Kidney (tissue), 14 donors: Measurements from ENCODE around the gene KCNH8. TPM values are rescaled to one million over a fixed set of nuclear protein-coding genes. Genes with fewer than 3 reads are reported as not detected.

Source experiments
- DNase-seq, 5 donors: peaks; one replicate each; pipeline ENCODE4 v3.0.0-alpha.2; 2013 to 2020
- FAIRE-seq: peaks from 2 replicates; lab custom pipeline; 2012; peaks lifted over from hg19 to GRCh38; lab: Jason Lieb, UNC
- H3K27ac ChIP-seq, 2 donors: one replicate each; pipeline ENCODE4 v1.7.0; 2013; ENCODE audit warnings: low read depth in 2 of 2, low read length in 2 of 2, inconsistent platforms in 1 of 2
- H3K27me3 ChIP-seq: one replicate; pipeline ENCODE4 v1.7.1; 2013; ENCODE audit warnings: low read length, inconsistent platforms; ENCODE audit not compliant: control insufficient read depth, insufficient read depth
- H3K36me3 ChIP-seq, 3 donors: one replicate each; pipeline versions ENCODE4 v1.7.0 to v1.7.1; 2013; ENCODE audit warnings: low read length in 3 of 3, control low read depth in 1 of 3, inconsistent platforms in 1 of 3; ENCODE audit not compliant: insufficient read depth in 3 of 3, control insufficient read depth in 2 of 3
- H3K4me1 ChIP-seq, 3 donors: one replicate each; pipeline versions ENCODE4 v1.7.0 to v1.7.1; 2013; ENCODE audit warnings: low read length in 3 of 3, inconsistent platforms in 1 of 3, low read depth in 1 of 3; ENCODE audit not compliant: control insufficient read depth in 2 of 3, insufficient read depth in 2 of 3
- H3K4me3 ChIP-seq, 3 donors: one replicate each; pipeline versions ENCODE4 v1.7.0 to v1.8.1; 2013; ENCODE audit warnings: low read length in 3 of 3, control low read depth in 1 of 3, inconsistent platforms in 1 of 3
- H3K9ac ChIP-seq, 3 donors: one replicate each; pipeline versions ENCODE4 v1.7.0 to v1.7.1; 2013; ENCODE audit warnings: low read length in 3 of 3, control low read depth in 1 of 3, inconsistent platforms in 1 of 3
- H3K9me3 ChIP-seq, 3 donors: one replicate each; pipeline versions ENCODE4 v1.7.0 to v1.7.1; 2013; ENCODE audit warnings: low read length in 3 of 3, control low read depth in 1 of 3, inconsistent platforms in 1 of 3; ENCODE audit not compliant: control insufficient read depth in 2 of 3, insufficient read depth in 1 of 3
- CTCF ChIP-seq: IDR thresholded peaks from 3 replicates; pipeline ENCODE4 v1.5.1; 2012; ENCODE audit warnings: mild to moderate bottlenecking, moderate library complexity, borderline replicate concordance; ENCODE audit not compliant: insufficient read depth; ENCODE audit errors: extremely low read depth
- intact Hi-C: fragments of 100-400 bp; cut with DNase I; formaldehyde crosslinking; loops from one replicate; pipeline ENCODE4 v1.11.1; 2022
- polyA plus RNA-seq: library from polyadenylated mRNA; stranded (reverse); fragments of 350-450 nt; fragmentation: Illumina TruSeq; extraction: RNeasy Lipid Tissue Mini Kit (QIAGEN cat#74804); gene quantifications from one replicate; pipeline ENCODE4 v1.2.3, GENCODE V29; 2014; ENCODE audit warnings: low read depth, low replicate concordance; ENCODE audit not compliant: insufficient read depth
- total RNA-seq: library from RNA; stranded (reverse); fragmentation: NEBNext Ultra II Directional; extraction: Animal tissue kit (Norgen Biotek cat#: 25700); gene quantifications from one replicate; pipeline ENCODE4 v1.2.1, GENCODE V29; 2021
- donor health status: control.
- donor health status: control.
- donor health status: control.
- donor health status: control.
- donor health status: control.
- donor health status: DM: yes; HTN: yes; CAD: no.
- donor health status: Normal renal cell carcinoma (clear cell type).

KCNH8 gene
- total and polyA plus RNA-seq, 2 donors from 2014 or later = 1.0 TPM; not detected in 1

DNA sequence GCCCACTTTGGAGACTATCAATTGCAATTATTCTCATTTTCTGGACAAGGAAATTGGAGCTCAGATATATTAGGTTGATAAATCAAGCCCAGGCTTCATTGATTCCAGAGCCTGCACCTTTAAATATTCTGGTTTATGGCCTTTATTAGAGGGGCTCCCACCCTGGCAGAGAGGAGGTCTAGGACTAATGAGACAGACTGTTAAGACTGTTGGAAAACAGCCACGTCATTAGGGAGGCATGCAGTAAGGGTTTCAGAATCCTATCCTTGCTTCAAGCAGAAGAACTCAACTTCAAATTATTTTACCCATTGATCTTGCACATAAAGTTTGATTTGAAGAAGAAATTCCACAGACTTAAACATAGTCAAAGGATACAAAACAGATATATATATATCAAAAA is 33.8 kb upstream of the KCNH8 start:
- intact Hi-C loops = no loop called here
- H3K4me3 ChIP-seq = no peak overlapping the region

DNA sequence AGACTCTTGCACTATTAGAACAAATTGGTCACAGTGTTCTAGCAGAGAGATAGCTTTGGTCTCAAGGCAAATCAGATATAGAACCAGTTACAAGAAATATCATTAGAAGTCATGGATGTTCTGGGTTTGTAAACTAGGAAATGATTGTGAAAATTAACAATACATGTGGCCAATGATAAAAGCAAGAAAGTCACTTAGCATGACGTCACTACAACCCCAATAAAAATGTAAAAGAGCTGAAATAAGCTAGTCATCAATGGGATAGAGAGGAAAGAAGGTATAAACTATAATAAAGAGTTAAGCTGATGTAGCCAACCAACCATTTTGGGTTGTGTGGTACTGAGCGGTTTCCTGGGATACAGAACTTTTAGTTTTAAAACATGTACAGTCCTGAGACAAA is 32.1 kb upstream of the KCNH8 start:
- no peak for DNase-seq
- Histone ChIP-seq H3K36me3 (no peaks in the 10 kb centered on the region), H3K27ac (no peak overlapping the region), H3K4me1 (no peaks in the 10 kb centered on the region), H3K9ac (no peak overlapping the region), H3K27me3 (no peaks in the 10 kb centered on the region), H3K4me3 (no peak overlapping the region), H3K9me3 (no peaks in the 10 kb centered on the region)
- no peak for TF ChIP-seq CTCF
- intact Hi-C loops = no loop called here
- no peak for FAIRE-seq

More for the DNA sequence above, 33.8 kb upstream of the KCNH8 start:
- Histone ChIP-seq H3K27ac (no peak overlapping the region), H3K27me3 (no peaks in the 10 kb centered on the region), H3K36me3 (no peaks in the 10 kb centered on the region), H3K9ac (no peak overlapping the region), H3K4me1 (no peaks in the 10 kb centered on the region), H3K9me3 (no peaks in the 10 kb centered on the region)
- DNase-seq (no peak), FAIRE-seq (no peak)
- no peak for TF ChIP-seq CTCF

DNA sequence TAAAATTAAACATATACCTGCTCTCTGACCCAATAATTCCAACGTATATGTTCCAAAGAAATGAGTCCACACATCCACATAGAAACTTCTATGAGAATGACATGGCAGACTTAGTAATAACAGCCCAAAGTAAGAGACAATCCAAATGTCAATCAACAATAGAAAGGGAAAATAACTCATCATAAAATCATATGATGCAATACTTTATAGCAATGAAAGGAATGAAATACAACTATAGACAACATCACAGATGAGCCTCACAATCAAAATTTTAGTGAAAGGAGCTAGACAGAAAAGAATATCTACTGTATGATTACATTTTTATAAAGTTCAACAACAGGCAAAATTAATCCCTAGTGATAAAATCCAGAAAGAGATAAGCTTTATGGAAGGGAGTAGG is 23.6 kb upstream of the KCNH8 start:
- FAIRE-seq (no peak), DNase-seq (no peak)
- Histone ChIP-seq H3K9ac (no peak overlapping the region), H3K27me3 (no peaks in the 10 kb centered on the region), H3K9me3 (no peaks in the 10 kb centered on the region), H3K27ac (no peak overlapping the region), H3K4me1 (no peaks in the 10 kb centered on the region), H3K36me3 (no peaks in the 10 kb centered on the region), H3K4me3 (no peak overlapping the region)
- TF ChIP-seq CTCF = no peak
- intact Hi-C loops = no loop called here

DNA sequence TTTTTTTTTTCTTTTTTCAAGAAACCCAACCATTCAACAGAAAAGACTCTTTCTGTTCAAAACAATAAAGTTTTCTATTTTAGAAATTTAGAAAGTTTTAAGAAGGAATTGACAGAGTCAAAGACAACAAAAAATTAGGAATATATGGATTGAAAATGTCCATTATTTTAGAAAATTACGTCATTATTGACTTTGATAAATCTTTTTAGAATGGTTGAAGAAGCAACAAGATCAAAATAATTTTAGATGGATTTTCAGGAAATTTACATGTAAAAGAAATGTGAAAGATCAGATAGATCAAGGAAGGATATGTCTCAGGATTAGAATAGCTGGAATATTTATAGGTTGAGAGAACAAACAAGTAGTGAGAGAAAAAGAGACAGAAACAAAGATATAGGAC is 8.4 kb upstream of the KCNH8 start:
- H3K36me3 ChIP-seq = no peaks in the 10 kb centered on the region
- no peaks in the 10 kb centered on the region for H3K9me3 ChIP-seq
- no peak overlapping the region for H3K9ac ChIP-seq
- TF ChIP-seq CTCF = no peak
- FAIRE-seq (no peak), DNase-seq (no peak)
- no peaks in the 10 kb centered on the region for H3K27me3 ChIP-seq
- intact Hi-C loops = no loop called here
- H3K4me3 ChIP-seq = no peak overlapping the region
- H3K27ac ChIP-seq = no peak overlapping the region
- no peaks in the 10 kb centered on the region for H3K4me1 ChIP-seq
